Measurements from ENCODE around the gene MICB. TPM values are rescaled to one million over a fixed set of nuclear protein-coding genes. Genes with fewer than 3 reads are reported as not detected.
"Not testable (repeated sequence)": the region's sequence is repeated elsewhere in the genome, so short reads cannot be mapped to it uniquely, and the experiment has no call there.

The MICB gene
- polyA plus RNA-seq, 2 donors, result 0.29 to 0.77 TPM

GRCh38 chr6:31496826-31497225 is 1.1 kb upstream of the MICB start:
- H3K4me3 ChIP-seq (ENCODE audit: low read depth in 1 of 2, low read length in 2 of 2); H3K9me3 ChIP-seq (ENCODE audit: control insufficient read depth in 2 of 2, insufficient read depth in 1 of 2, low read depth in 1 of 2, low read length in 1 of 2); H3K27ac ChIP-seq (ENCODE audit: low read depth in 2 of 2, low read length in 1 of 2); H3K27me3 ChIP-seq (ENCODE audit: control insufficient read depth in 1 of 2, insufficient read depth in 2 of 2, low read length in 2 of 2); H3K4me1 ChIP-seq (ENCODE audit: control insufficient read depth in 2 of 2, insufficient read depth in 2 of 2, low read length in 1 of 2); H3K36me3 ChIP-seq (ENCODE audit: control insufficient read depth in 2 of 2, insufficient read depth in 2 of 2, low read length in 1 of 2): not testable (repeated sequence)
- 49 to 61% methylated on average over 4 of the region's 4 CpGs for WGBS, 2 donors

DNA sequence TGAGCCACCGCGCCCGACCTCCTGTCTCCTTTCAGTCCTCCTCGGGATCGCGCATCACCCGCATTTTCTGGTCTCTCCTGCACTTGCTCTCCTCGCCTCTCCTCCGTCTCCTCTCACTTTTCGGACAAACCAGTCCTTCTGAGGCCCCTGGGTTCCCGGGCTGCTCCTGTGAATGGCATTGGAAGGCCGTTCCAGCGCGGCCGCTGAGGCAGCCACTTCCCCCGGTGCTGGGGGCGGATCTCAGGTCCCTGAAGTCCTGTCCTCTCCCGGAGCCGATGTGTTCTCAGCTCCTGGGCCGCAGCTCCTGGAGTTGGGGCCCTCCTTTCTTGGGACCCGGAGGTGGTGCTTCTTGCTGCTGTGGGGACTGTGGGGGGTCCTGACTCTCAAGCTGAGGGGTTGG is 803 bp downstream of the MICB start:
- Histone ChIP-seq H3K4me1 (ENCODE audit: control insufficient read depth in 2 of 2, insufficient read depth in 2 of 2, low read length in 1 of 2) (peaks cover 2 to 8% of the 10 kb centered on the region in 2 donors), H3K27me3 (ENCODE audit: control insufficient read depth in 1 of 2, insufficient read depth in 2 of 2, low read length in 2 of 2) (peaks cover 0 to 2% of the 10 kb centered on the region in 2 donors), H3K36me3 (ENCODE audit: control insufficient read depth in 2 of 2, insufficient read depth in 2 of 2, low read length in 1 of 2) (no peaks in the 10 kb centered on the region), H3K27ac (ENCODE audit: low read depth in 2 of 2, low read length in 1 of 2) (no peak overlapping the region), H3K9me3 (ENCODE audit: control insufficient read depth in 2 of 2, insufficient read depth in 1 of 2, low read depth in 1 of 2, low read length in 1 of 2) (no peaks in the 10 kb centered on the region), H3K4me3 (ENCODE audit: low read depth in 1 of 2, low read length in 2 of 2) (peak overlapping the region in 1 of 2 donors; percentile 10)
- 17 to 18% methylated on average over 21 of the region's 21 CpGs for WGBS, 2 donors

DNA sequence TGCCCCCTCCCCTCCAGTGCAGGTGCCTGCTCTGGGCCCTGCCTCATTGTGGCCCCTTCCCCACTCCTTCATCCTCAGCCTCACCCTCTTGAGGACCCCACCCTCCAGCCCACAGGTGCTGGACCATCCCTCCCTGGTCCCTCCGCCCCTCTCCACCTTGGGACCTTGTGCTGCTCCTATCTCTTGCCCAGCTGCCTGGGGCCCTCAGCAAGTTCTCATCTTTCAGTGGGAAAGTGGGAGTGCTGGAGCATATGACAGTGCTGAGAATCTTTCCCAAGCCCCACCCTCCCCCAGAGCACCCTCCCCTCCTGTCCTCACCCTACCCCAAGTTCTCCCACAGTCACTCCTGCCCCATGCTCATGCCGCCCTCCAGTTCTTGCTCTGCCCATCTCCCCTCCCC is 1.7 kb downstream of the MICB start:
- not testable (repeated sequence) for H3K4me3 ChIP-seq (ENCODE audit: low read depth in 1 of 2, low read length in 2 of 2); H3K9me3 ChIP-seq (ENCODE audit: control insufficient read depth in 2 of 2, insufficient read depth in 1 of 2, low read depth in 1 of 2, low read length in 1 of 2); H3K27ac ChIP-seq (ENCODE audit: low read depth in 2 of 2, low read length in 1 of 2); H3K27me3 ChIP-seq (ENCODE audit: control insufficient read depth in 1 of 2, insufficient read depth in 2 of 2, low read length in 2 of 2); H3K36me3 ChIP-seq (ENCODE audit: control insufficient read depth in 2 of 2, insufficient read depth in 2 of 2, low read length in 1 of 2); H3K4me1 ChIP-seq (ENCODE audit: control insufficient read depth in 2 of 2, insufficient read depth in 2 of 2, low read length in 1 of 2)
- 93 to 100% methylated on average over 1 of the region's 2 CpGs for WGBS, 2 donors

DNA sequence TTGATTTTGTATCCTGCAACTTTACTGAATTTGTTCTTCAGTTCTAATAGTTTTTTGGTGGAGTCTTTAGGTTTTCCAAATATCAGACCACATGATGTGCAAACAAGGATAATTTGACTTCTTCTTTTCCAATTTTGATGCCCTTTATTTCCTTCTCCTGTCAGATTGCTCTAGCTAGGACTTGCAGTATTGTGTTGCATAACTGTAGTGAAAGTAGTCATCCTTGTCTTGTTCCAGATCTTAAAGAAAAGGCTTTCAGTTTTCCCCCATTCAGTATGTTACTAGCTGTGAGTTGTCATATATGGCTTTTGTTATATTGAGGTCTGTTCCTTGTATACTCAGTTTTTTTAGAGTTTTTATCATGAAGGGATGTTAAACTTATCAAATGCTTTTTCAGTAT is 4.6 kb downstream of the MICB start:
- H3K4me1 ChIP-seq (ENCODE audit: control insufficient read depth in 2 of 2, insufficient read depth in 2 of 2, low read length in 1 of 2), result peaks cover 2 to 6% of the 10 kb centered on the region in 2 donors
- no peaks in the 10 kb centered on the region for H3K27me3 ChIP-seq (ENCODE audit: control insufficient read depth in 1 of 2, insufficient read depth in 2 of 2, low read length in 2 of 2)
- no peaks in the 10 kb centered on the region for H3K9me3 ChIP-seq (ENCODE audit: control insufficient read depth in 2 of 2, insufficient read depth in 1 of 2, low read depth in 1 of 2, low read length in 1 of 2)
- H3K4me3 ChIP-seq (ENCODE audit: low read depth in 1 of 2, low read length in 2 of 2), result no peak overlapping the region
- no peak overlapping the region for H3K27ac ChIP-seq (ENCODE audit: low read depth in 2 of 2, low read length in 1 of 2)
- H3K36me3 ChIP-seq (ENCODE audit: control insufficient read depth in 2 of 2, insufficient read depth in 2 of 2, low read length in 1 of 2), result peaks cover 0 to 13% of the 10 kb centered on the region in 2 donors

DNA sequence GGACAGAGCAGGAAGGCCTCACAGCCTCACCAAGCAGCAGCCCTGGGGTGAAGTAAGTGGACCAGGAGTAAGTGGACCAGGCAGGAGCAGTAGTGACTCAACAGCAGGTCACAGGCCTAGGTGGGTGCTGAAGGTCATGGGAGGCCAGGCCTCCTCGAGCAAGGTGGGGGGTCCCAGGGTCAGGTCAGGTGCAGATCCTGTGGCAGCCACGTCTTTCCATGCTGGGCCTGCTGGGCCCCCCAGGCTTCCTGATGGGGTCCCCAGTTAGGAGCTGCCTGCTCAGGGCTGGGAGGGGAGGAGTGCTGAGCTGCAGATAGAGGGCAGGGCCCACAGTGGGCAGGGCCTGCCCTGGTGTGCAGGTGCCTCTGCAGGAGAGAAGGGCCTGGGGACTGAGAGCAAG is 11.1 kb downstream of the MICB start:
- peaks cover 0 to 21% of the 10 kb centered on the region in 2 donors for H3K36me3 ChIP-seq (ENCODE audit: control insufficient read depth in 2 of 2, insufficient read depth in 2 of 2, low read length in 1 of 2)
- not testable (repeated sequence) for H3K27ac ChIP-seq (ENCODE audit: low read depth in 2 of 2, low read length in 1 of 2); H3K4me1 ChIP-seq (ENCODE audit: control insufficient read depth in 2 of 2, insufficient read depth in 2 of 2, low read length in 1 of 2); H3K9me3 ChIP-seq (ENCODE audit: control insufficient read depth in 2 of 2, insufficient read depth in 1 of 2, low read depth in 1 of 2, low read length in 1 of 2); H3K27me3 ChIP-seq (ENCODE audit: control insufficient read depth in 1 of 2, insufficient read depth in 2 of 2, low read length in 2 of 2); H3K4me3 ChIP-seq (ENCODE audit: low read depth in 1 of 2, low read length in 2 of 2)
- WGBS, 2 donors, result 46 to 90% methylated on average over 1 to 2 of the region's 2 CpGs

DNA sequence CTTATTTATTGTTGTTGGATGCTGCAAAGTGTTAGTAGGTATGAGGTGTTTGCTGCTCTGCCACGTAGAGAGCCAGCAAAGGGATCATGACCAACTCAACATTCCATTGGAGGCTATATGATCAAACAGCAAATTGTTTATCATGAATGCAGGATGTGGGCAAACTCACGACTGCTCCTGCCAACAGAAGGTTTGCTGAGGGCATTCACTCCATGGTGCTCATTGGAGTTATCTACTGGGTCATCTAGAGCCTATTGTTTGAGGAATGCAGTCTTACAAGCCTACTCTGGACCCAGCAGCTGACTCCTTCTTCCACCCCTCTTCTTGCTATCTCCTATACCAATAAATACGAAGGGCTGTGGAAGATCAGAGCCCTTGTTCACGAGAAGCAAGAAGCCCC is 12.1 kb downstream of the MICB start:
- Histone ChIP-seq H3K9me3 (ENCODE audit: control insufficient read depth in 2 of 2, insufficient read depth in 1 of 2, low read depth in 1 of 2, low read length in 1 of 2) (peaks cover 0 to 6% of the 10 kb centered on the region in 2 donors), H3K27ac (ENCODE audit: low read depth in 2 of 2, low read length in 1 of 2) (no peak overlapping the region), H3K4me3 (ENCODE audit: low read depth in 1 of 2, low read length in 2 of 2) (no peak overlapping the region), H3K4me1 (ENCODE audit: control insufficient read depth in 2 of 2, insufficient read depth in 2 of 2, low read length in 1 of 2) (no peaks in the 10 kb centered on the region), H3K27me3 (ENCODE audit: control insufficient read depth in 1 of 2, insufficient read depth in 2 of 2, low read length in 2 of 2) (no peaks in the 10 kb centered on the region), H3K36me3 (ENCODE audit: control insufficient read depth in 2 of 2, insufficient read depth in 2 of 2, low read length in 1 of 2) (peaks cover 0 to 21% of the 10 kb centered on the region in 2 donors)
- 67 to 74% methylated on average over 4 of the region's 4 CpGs for WGBS, 2 donors

- no peak overlapping the region for H3K4me3 ChIP-seq (ENCODE audit: low read depth in 1 of 2, low read length in 2 of 2)
- WGBS, 2 donors, result 66 to 67% methylated on average over 5 of the region's 5 CpGs
- no peak overlapping the region for H3K27ac ChIP-seq (ENCODE audit: low read depth in 2 of 2, low read length in 1 of 2)
These were observed 15.7 kb downstream of the MICB start for GRCh38 chr6:31513456-31514165.

GRCh38 chr6:31521835-31522234 is 23.9 kb downstream of the MICB start:
- no peak overlapping the region for H3K4me3 ChIP-seq (ENCODE audit: low read depth in 1 of 2, low read length in 2 of 2)
- no peaks in the 10 kb centered on the region for H3K27me3 ChIP-seq (ENCODE audit: control insufficient read depth in 1 of 2, insufficient read depth in 2 of 2, low read length in 2 of 2)
- H3K36me3 ChIP-seq (ENCODE audit: control insufficient read depth in 2 of 2, insufficient read depth in 2 of 2, low read length in 1 of 2), result no peaks in the 10 kb centered on the region
- peaks cover 0 to 5% of the 10 kb centered on the region in 2 donors for H3K4me1 ChIP-seq (ENCODE audit: control insufficient read depth in 2 of 2, insufficient read depth in 2 of 2, low read length in 1 of 2)
- H3K9me3 ChIP-seq (ENCODE audit: control insufficient read depth in 2 of 2, insufficient read depth in 1 of 2, low read depth in 1 of 2, low read length in 1 of 2), result no peaks in the 10 kb centered on the region
- WGBS, 2 donors, result 75 to 78% methylated on average over 3 of the region's 3 CpGs
- no peak overlapping the region for H3K27ac ChIP-seq (ENCODE audit: low read depth in 2 of 2, low read length in 1 of 2)

More at GRCh38 chr6:31513456-31514165, 15.7 kb downstream of the MICB start:
- Histone ChIP-seq H3K27me3 (ENCODE audit: control insufficient read depth in 1 of 2, insufficient read depth in 2 of 2, low read length in 2 of 2) (no peaks in the 10 kb centered on the region), H3K36me3 (ENCODE audit: control insufficient read depth in 2 of 2, insufficient read depth in 2 of 2, low read length in 1 of 2) (peaks cover 0 to 3% of the 10 kb centered on the region in 2 donors), H3K4me1 (ENCODE audit: control insufficient read depth in 2 of 2, insufficient read depth in 2 of 2, low read length in 1 of 2) (no peaks in the 10 kb centered on the region), H3K9me3 (ENCODE audit: control insufficient read depth in 2 of 2, insufficient read depth in 1 of 2, low read depth in 1 of 2, low read length in 1 of 2) (peaks cover 0 to 6% of the 10 kb centered on the region in 2 donors)

- Histone ChIP-seq H3K27me3 (ENCODE audit: control insufficient read depth in 1 of 2, insufficient read depth in 2 of 2, low read length in 2 of 2) (no peaks in the 10 kb centered on the region), H3K27ac (ENCODE audit: low read depth in 2 of 2, low read length in 1 of 2) (no peak overlapping the region), H3K4me1 (ENCODE audit: control insufficient read depth in 2 of 2, insufficient read depth in 2 of 2, low read length in 1 of 2) (peaks cover 0 to 5% of the 10 kb centered on the region in 2 donors), H3K9me3 (ENCODE audit: control insufficient read depth in 2 of 2, insufficient read depth in 1 of 2, low read depth in 1 of 2, low read length in 1 of 2) (no peaks in the 10 kb centered on the region), H3K4me3 (ENCODE audit: low read depth in 1 of 2, low read length in 2 of 2) (no peak overlapping the region), H3K36me3 (ENCODE audit: control insufficient read depth in 2 of 2, insufficient read depth in 2 of 2, low read length in 1 of 2) (peaks cover 0 to 6% of the 10 kb centered on the region in 2 donors)
- WGBS, 2 donors, result 68 to 76% methylated on average over 8 of the region's 8 CpGs
These were observed 27.6 kb downstream of the MICB start for GRCh38 chr6:31525553-31525931.

- H3K27me3 ChIP-seq (ENCODE audit: control insufficient read depth in 1 of 2, insufficient read depth in 2 of 2, low read length in 2 of 2), result no peaks in the 10 kb centered on the region
- 66 to 68% methylated on average over 4 of the region's 4 CpGs for WGBS, 2 donors
- H3K27ac ChIP-seq (ENCODE audit: low read depth in 2 of 2, low read length in 1 of 2), result no peak overlapping the region
These were observed 28.1 kb downstream of the MICB start for GRCh38 chr6:31525932-31526591.

More at GRCh38 chr6:31525932-31526591, 28.1 kb downstream of the MICB start:
- Histone ChIP-seq H3K36me3 (ENCODE audit: control insufficient read depth in 2 of 2, insufficient read depth in 2 of 2, low read length in 1 of 2) (peaks cover 0 to 11% of the 10 kb centered on the region in 2 donors), H3K4me3 (ENCODE audit: low read depth in 1 of 2, low read length in 2 of 2) (no peak overlapping the region), H3K9me3 (ENCODE audit: control insufficient read depth in 2 of 2, insufficient read depth in 1 of 2, low read depth in 1 of 2, low read length in 1 of 2) (no peaks in the 10 kb centered on the region), H3K4me1 (ENCODE audit: control insufficient read depth in 2 of 2, insufficient read depth in 2 of 2, low read length in 1 of 2) (peaks cover 0 to 5% of the 10 kb centered on the region in 2 donors)
